ENCODE data around the gene PCF11.

- TF ChIP-seq, protein P1, sequence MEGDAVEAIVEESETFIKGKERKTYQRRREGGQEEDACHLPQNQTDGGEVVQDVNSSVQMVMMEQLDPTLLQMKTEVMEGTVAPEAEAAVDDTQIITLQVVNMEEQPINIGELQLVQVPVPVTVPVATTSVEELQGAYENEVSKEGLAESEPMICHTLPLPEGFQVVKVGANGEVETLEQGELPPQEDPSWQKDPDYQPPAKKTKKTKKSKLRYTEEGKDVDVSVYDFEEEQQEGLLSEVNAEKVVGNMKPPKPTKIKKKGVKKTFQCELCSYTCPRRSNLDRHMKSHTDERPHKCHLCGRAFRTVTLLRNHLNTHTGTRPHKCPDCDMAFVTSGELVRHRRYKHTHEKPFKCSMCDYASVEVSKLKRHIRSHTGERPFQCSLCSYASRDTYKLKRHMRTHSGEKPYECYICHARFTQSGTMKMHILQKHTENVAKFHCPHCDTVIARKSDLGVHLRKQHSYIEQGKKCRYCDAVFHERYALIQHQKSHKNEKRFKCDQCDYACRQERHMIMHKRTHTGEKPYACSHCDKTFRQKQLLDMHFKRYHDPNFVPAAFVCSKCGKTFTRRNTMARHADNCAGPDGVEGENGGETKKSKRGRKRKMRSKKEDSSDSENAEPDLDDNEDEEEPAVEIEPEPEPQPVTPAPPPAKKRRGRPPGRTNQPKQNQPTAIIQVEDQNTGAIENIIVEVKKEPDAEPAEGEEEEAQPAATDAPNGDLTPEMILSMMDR (IDR thresholded peaks at IDR 0.05), result no peak
- no peak for TF ChIP-seq POLR2A (IDR thresholded peaks at IDR 0.05)
These were observed 78.9 kb downstream of the PCF11 start for GRCh38 chr11:83235825-83236224.

All from uterus (tissue), 2 donors.